ENCODE measurements around the gene MYL12B. TPM values are rescaled to one million over a fixed set of nuclear protein-coding genes. Genes with fewer than 3 reads are reported as not detected.
A peak's percentile ranks its signal among the peaks of the same experiment; 100 is the strongest.

Gene MYL12B
- total and polyA plus RNA-seq, 11 donors: 185 to 462 (median 223) TPM

DNA sequence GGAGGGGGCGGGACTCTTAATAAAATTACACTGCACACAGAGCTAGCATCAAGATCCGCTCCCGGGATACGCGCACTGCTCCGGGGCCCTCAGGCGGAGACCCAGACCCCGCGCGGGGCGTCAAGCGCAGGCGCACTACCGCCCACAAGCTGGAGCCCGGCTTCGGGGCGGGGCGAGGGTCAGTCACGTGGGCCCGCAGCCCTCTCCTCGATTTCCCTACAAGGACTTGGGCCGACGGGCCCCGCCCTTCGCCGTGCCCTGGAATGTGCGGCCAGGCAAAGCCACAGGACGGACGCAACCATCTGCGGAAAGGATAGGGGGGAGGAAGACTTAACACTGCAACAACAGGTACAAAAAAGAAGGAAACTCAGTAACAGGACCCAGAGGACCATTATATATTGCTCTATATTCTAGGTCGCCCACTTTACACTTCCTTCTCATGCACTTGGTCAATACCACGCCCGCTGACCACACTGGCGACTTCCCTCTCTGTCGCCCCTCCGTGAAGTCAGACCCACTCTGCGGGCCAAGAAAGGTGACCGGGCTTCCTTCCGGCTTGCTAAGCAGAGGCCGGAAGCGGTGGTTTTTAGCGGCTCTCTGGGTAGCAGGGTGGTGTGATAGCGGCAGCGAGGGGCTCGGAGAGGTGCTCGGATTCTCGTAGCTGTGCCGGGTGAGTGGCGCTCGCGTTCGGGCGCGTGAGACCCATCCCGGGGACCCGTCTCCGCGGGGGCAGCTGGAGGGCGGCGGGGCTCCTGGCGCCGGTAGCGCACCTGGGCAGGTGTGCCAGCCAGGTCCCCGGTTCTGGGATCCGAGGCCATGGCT is 14.5 kb upstream of the MYL12B start, which contains the start of gene MYL12A:
Gene MYL12A, plus strand, starts transcription at position 562 of the 822 bp plus-strand sequence. CDS start 5,447 bp downstream, outside the sequence.
- ATAC-seq: peak; percentile 79 to 92 (median 84)
- no peaks in the 10 kb centered on the region for H3K27me3 ChIP-seq
- TF ChIP-seq, protein P1, sequence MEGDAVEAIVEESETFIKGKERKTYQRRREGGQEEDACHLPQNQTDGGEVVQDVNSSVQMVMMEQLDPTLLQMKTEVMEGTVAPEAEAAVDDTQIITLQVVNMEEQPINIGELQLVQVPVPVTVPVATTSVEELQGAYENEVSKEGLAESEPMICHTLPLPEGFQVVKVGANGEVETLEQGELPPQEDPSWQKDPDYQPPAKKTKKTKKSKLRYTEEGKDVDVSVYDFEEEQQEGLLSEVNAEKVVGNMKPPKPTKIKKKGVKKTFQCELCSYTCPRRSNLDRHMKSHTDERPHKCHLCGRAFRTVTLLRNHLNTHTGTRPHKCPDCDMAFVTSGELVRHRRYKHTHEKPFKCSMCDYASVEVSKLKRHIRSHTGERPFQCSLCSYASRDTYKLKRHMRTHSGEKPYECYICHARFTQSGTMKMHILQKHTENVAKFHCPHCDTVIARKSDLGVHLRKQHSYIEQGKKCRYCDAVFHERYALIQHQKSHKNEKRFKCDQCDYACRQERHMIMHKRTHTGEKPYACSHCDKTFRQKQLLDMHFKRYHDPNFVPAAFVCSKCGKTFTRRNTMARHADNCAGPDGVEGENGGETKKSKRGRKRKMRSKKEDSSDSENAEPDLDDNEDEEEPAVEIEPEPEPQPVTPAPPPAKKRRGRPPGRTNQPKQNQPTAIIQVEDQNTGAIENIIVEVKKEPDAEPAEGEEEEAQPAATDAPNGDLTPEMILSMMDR (IDR thresholded peaks at IDR 0.05): no peak
- TF ChIP-seq POLR2A (IDR thresholded peaks at IDR 0.05): peak; percentile 49 to 94
- H3K36me3 ChIP-seq: peaks cover 0 to 16% (median 7%) of the 10 kb centered on the region in 9 donors
- peak within 1 kb of the TSS; percentile 68 to 98 (median 90) for H3K4me3 ChIP-seq
- H3K27ac ChIP-seq: peak within 1 kb of the TSS; percentile 98 to 100 (median 100)
- H3K4me1 ChIP-seq: peaks cover 0 to 53% (median 45%) of the 10 kb centered on the region in 12 donors
- peak; percentile 98 to 100 (median 99) for DNase-seq
- intact Hi-C loops (cut with DNase I): loop anchor here (2.0 to 10.0 kb wide), 14 partner anchors 29 to 315 kb away; partner anchors contain the start of genes LPIN2 (in 4 of the 10) and MYOM1 (in 2 of the 10)
- WGBS, 4 donors: 0 to 1% (median 1%) methylated on average over 48 to 65 of the region's 65 CpGs
- no peaks in the 10 kb centered on the region for H3K9me3 ChIP-seq

DNA sequence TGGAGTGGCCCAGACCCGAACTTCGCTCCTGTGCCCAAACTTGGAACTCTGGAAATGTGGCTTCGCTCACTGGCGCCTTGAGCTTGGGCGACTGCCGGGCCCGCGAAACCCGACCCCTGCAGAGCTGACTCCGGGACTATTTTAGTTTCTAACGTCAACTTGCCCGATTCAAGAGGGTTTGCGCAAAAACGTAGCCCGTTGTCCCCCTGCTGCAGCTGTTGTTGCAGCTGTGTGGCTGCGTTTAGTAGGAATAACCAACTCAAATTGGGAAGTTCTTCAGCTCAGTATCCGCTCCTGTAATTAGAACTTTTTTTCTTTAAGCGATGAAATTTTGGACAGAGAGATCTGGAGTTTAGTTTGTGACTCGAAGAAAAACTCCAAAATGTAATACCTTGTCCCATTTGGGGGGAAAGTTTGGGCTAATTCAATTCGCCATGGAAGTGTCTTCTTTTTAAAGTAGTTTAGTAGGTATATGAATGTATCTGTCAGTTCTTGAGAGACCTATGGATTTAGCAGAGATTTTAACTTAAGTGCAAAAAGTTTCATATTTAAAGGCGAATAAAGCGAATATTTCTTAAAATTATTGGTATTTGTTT is 13.8 kb upstream of the MYL12B start:
- Histone ChIP-seq H3K27ac (peak overlapping the region; percentile 98 to 100 (median 100)), H3K27me3 (no peaks in the 10 kb centered on the region), H3K36me3 (peaks cover 0 to 23% (median 12%) of the 10 kb centered on the region in 9 donors), H3K4me1 (peaks cover 0 to 59% (median 45%) of the 10 kb centered on the region in 12 donors), H3K9me3 (no peaks in the 10 kb centered on the region), H3K4me3 (peak overlapping the region; percentile 68 to 98 (median 90))
- intact Hi-C loops (cut with DNase I): loop anchor here in 8 of 10 donors (5.0 to 10.0 kb wide), 10 partner anchors 36 to 316 kb away; partner anchors contain the start of gene LPIN2 (in 4 of the 8)
- 0% methylated on average over 16 to 22 of the region's 22 CpGs for WGBS, 4 donors
- DNase-seq (peak in 2 of 5 donors; percentile 41 to 44), ATAC-seq (peak in 2 of 4 donors; percentile 0)
- TF ChIP-seq, protein P1 (IDR thresholded peaks at IDR 0.05): no peak

DNA sequence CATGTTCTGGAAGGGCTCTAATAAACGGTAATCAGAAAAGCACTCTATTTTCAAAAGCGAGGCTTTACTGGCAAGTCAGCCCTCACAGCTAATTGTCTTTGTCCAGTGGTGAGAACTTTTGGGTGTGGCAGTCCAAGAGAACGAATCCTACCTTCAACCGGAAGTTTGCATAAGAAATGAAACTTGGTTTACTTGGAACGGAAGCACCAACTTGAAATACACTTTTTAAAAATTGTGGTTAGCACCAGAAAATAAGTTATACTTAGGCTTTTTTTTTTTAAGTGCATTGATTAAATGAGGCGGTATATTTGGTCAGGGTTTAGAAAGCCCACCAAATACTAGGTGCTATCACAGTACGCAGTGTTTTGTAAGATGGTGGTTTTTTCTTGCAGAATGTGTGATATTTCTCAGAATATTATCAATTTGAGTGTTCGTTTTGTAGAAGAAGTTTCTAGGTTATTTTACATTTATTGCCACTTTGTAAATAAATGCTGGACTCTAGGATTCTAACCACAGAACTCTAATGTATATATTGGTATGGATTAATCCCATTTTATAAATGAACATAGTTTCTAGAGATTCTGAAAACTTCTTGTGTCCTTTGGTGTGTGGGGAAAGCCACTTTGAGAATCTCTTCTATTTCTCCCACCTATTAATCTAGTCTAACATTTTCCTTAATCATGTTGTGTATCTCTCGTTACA is 13.1 kb upstream of the MYL12B start:
- peak overlapping the region; percentile 98 to 100 (median 100) for H3K27ac ChIP-seq
- intact Hi-C loops (cut with DNase I): loop anchor here in 8 of 10 donors (5.0 to 10.0 kb wide), 10 partner anchors 37 to 317 kb away; partner anchors contain the start of gene LPIN2 (in 4 of the 8)
- WGBS, 4 donors: 4 to 6% (median 5%) methylated on average over 9 of the region's 9 CpGs
- H3K36me3 ChIP-seq: peaks cover 3 to 30% (median 18%) of the 10 kb centered on the region in 9 donors
- ATAC-seq (no peak), DNase-seq (peak in 1 of 5 donors; percentile 37)
- TF ChIP-seq, protein P1 (IDR thresholded peaks at IDR 0.05): no peak
- no peak for TF ChIP-seq POLR2A (IDR thresholded peaks at IDR 0.05)
- no peaks in the 10 kb centered on the region for H3K27me3 ChIP-seq
- H3K9me3 ChIP-seq: no peaks in the 10 kb centered on the region
- H3K4me3 ChIP-seq: peak overlapping the region; percentile 68 to 98 (median 90)
- H3K4me1 ChIP-seq: peaks cover 0 to 62% (median 45%) of the 10 kb centered on the region in 12 donors
